ENCODE results near the gene SOWAHA. TPM values are rescaled to one million over a fixed set of nuclear protein-coding genes. Genes with fewer than 3 reads are reported as not detected.
A peak's percentile ranks its signal among the peaks of the same experiment; 100 is the strongest.

SOWAHA gene
- total RNA-seq, 2 donors from 2014 or later = not detected

DNA sequence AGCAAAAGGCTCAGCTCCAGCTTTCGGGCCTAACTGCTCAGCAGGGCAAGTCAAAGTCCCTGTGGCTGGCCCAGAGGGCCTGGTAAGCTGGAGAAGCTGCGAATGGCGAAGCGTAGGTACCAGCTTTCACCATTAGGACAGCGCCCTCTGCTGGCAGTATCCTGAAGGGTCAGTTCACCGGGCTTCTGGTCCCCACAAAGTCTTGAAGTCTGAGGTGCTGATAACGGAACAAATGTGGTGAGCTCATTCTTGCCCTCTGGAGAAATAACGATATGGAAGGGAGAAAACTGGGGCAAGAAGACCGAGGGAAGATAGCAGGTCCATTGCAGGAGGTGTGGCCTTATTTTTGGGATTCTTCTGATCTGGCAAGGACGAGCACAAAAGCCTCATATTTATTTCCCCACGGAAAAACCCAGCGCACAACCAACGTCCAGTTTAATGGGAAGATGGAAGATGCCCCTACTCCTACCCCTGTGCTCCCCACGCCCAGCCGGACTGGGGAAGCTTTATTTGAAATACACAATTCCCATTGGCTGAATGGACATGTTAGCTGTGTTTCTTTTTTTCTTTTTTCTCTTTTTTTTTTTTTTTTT lies 7.2 kb downstream of the SOWAHA start:
- Mint-ChIP-seq H3K27me3 (peaks cover 24 to 29% of the 10 kb centered on the region in 2 donors), H3K4me1 (ENCODE audit: low read depth in 2 of 2) (peaks cover 0 to 7% of the 10 kb centered on the region in 2 donors)

DNA sequence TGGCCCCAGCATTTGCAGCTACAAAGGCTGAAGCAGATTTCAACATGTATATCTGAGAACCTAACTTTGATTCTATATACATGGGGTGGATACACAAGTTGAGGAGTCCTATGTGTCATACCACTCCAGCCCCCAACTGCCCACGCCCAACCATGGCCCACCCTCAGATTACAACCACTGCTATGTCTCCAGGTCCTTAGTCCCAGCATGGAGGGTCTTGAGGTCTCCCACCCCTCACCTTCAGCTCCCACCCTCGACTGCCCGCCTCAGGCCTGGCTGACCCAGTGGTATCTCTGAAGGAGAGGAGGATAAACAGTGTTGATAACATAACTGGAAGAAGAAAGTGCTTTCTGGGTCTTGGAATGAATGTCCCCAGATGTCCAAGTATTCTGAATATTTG lies 8.2 kb downstream of the SOWAHA start:
- Mint-ChIP-seq H3K4me3 (no peak overlapping the region), H3K9me3 (no peaks in the 10 kb centered on the region), H3K36me3 (no peaks in the 10 kb centered on the region), H3K27ac (no peak overlapping the region), H3K27me3 (peaks cover 24 to 30% of the 10 kb centered on the region in 2 donors), H3K4me1 (ENCODE audit: low read depth in 2 of 2) (peaks cover 0 to 7% of the 10 kb centered on the region in 2 donors)
- ATAC-seq = no peak
- DNase-seq (ENCODE audit: low spot score) = no peak

More for the DNA sequence above, 7.2 kb downstream of the SOWAHA start:
- no peaks in the 10 kb centered on the region for H3K36me3 Mint-ChIP-seq
- DNase-seq (ENCODE audit: low spot score) = peak; percentile 85
- peak; percentile 87 to 91 for ATAC-seq
- H3K4me3 Mint-ChIP-seq = no peak overlapping the region
- no peak overlapping the region for H3K27ac Mint-ChIP-seq
- no peaks in the 10 kb centered on the region for H3K9me3 Mint-ChIP-seq

DNA sequence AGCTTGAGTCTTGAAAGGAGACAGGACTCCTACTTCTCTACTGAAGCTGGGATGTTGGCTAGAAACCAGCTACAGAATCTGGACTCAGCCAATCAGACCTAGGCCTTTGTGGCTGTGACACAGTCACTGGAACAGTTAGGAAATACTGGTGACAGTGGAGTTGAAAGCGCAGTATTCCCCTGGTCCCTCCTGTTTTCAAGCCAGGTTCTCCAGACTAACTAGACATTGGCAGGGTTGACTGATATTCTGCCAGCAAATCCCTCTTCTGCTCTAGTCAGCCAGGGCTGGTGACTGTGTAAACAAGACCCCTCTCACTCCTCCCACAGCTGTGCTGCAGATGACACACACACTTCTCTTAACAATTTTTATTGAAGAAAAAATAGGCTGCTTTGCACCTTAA lies 8.7 kb downstream of the SOWAHA start:
- no peak for DNase-seq (ENCODE audit: low spot score)
- Mint-ChIP-seq H3K27me3 (peaks cover 26 to 33% of the 10 kb centered on the region in 2 donors), H3K36me3 (no peaks in the 10 kb centered on the region), H3K27ac (no peak overlapping the region), H3K4me3 (no peak overlapping the region), H3K4me1 (ENCODE audit: low read depth in 2 of 2) (peaks cover 0 to 8% of the 10 kb centered on the region in 2 donors), H3K9me3 (no peaks in the 10 kb centered on the region)
- ATAC-seq = no peak

DNA sequence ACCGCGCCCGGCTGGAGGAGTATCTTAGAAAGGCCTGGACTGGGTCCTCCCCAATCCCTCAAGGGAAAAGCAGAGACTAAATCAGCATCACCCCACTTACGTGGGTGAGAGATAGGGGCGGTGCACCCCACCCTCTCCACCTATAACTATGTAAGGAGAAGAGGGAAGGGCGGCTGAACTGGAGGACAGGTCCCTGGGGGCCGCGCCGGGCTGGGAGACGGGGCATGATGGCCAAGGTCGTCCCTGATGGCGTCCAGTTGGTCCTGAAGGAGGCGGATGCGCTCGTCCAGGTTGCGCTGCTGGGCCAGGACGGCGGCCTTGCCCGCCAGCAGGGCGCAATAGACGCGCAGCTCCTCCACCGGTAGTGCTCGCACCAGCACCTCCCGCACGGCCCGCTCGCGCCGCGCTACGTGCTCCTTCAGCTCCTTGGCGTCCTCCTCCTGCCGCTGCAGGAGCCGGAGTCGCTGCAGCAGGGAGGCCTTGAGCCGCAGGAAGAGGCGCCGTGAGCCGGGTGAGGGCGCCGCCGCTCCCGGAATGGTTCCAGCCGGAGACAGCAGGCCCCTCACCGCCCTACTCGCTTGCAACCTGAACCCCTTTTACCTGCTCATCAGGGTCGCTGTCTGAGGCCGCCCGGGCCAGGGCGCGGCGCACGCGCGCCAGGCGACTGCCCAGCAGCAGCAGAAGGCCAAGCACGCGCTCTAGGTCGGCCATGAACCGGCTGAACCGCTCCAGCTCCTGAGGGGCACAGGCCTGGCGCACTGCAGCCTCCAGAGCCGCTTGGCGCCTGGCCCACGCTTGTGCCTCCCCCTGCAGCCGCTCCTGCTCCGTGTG lies 9.8 kb downstream of the SOWAHA start:
- ATAC-seq = no peak
- DNase-seq (ENCODE audit: low spot score) = no peak
- Mint-ChIP-seq H3K36me3 (no peaks in the 10 kb centered on the region), H3K27ac (no peak overlapping the region), H3K27me3 (peaks cover 37 to 40% of the 10 kb centered on the region in 2 donors), H3K4me3 (no peak overlapping the region), H3K4me1 (ENCODE audit: low read depth in 2 of 2) (peaks cover 0 to 11% of the 10 kb centered on the region in 2 donors), H3K9me3 (no peaks in the 10 kb centered on the region)

DNA sequence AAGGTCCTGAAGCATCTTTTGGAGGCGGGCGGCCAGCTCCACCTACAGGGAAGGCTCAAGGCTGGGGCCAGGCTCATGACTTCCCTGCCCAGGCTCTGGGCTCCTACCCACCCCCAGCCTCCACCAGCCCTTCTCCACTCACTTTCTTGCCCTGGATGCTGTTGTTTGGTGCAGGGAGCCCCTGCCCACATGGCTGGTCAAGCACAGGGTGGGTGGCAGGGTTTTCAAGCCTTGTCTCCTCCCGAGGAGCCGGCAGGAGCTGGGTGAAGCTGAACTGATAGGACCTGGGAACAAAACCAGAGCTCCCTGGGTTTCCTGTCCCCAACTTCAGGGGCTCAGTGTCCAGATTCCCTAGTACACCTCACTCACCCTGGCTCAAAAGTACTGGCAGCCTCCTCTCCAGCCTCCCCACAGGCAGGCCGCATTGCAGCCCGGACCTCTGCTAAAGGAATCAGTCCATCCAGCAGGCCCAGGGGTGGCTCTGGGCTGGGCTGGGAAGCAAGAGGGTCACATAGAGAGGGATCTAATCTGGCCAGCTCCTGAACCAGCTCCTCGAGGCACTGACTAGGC lies 10.5 kb downstream of the SOWAHA start:
- DNase-seq (ENCODE audit: low spot score) = no peak
- Mint-ChIP-seq H3K36me3 (no peaks in the 10 kb centered on the region), H3K4me3 (no peak overlapping the region), H3K27me3 (peaks cover 37 to 38% of the 10 kb centered on the region in 2 donors), H3K27ac (no peak overlapping the region), H3K4me1 (ENCODE audit: low read depth in 2 of 2) (peaks cover 0 to 11% of the 10 kb centered on the region in 2 donors), H3K9me3 (no peaks in the 10 kb centered on the region)
- ATAC-seq = no peak

DNA sequence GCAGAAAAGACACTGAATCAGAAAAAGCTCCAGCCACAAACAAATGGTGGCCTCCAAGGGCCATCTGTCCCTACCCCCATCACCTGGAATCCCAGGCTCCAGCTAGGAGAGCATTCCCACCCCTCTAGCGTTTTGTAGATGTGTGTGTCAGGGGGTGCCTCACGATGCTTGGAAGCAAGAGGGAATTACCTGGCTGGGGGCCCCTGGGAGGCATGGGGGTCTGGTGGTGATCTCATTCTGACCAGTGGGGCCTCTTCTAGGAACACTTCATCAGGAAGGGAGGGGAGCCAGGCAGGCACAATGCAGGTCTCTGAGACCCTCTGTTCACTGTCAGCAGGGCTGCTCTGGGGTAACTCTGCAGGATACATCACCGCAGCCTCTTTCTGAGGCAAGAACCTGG lies 11.3 kb downstream of the SOWAHA start:
- H3K4me3 Mint-ChIP-seq = no peak overlapping the region
- DNase-seq (ENCODE audit: low spot score) = no peak
- no peaks in the 10 kb centered on the region for H3K9me3 Mint-ChIP-seq
- H3K27ac Mint-ChIP-seq = no peak overlapping the region
- no peak for ATAC-seq
- peaks cover 0 to 13% of the 10 kb centered on the region in 2 donors for H3K4me1 Mint-ChIP-seq (ENCODE audit: low read depth in 2 of 2)
- no peaks in the 10 kb centered on the region for H3K36me3 Mint-ChIP-seq
- peaks cover 28 to 34% of the 10 kb centered on the region in 2 donors for H3K27me3 Mint-ChIP-seq

DNA sequence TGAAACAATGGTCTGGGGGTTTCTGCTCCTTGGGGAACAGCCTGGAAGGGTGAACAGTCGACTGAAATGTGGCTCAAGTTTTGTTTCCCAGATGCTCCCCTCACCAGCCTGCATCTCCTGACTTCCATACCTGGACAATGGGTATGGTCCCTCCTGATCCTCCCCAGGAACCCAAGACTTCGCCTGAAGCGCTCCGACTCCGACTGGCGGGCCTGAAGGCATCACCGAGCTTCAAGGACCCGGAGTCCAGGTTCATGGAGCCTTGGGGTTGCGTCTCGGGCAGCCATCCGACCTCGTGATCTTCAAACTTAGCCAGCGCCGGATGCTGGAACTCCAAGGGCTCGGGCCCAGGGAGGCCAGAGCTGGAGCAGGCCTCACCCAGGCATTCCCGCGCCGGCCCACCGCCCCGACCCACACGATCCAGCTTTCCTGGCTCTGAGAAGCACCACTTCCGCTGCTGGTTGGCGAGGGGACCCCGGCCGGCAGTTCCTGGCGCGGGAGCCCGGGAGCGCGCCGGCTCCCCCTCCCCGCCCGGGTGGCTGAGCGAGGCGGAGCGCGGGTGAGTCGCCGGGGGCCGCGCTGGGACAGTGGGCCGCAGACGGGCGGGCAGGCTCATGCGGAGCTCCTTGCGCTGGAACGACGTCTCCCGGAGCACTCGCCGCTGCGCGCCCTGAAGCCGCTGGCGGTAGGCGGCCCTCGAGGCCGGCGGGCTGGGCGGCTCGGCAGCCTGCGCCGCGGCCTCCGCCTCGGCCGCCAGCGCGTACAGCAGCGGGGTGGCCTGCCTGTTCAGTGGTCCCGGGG lies 12.1 kb downstream of the SOWAHA start:
- Mint-ChIP-seq H3K4me3 (no peak overlapping the region), H3K27me3 (peaks cover 22 to 31% of the 10 kb centered on the region in 2 donors), H3K4me1 (ENCODE audit: low read depth in 2 of 2) (peaks cover 5 to 13% of the 10 kb centered on the region in 2 donors), H3K9me3 (no peaks in the 10 kb centered on the region), H3K27ac (no peak overlapping the region), H3K36me3 (no peaks in the 10 kb centered on the region)
- DNase-seq (ENCODE audit: low spot score) (no peak), ATAC-seq (no peak)

DNA sequence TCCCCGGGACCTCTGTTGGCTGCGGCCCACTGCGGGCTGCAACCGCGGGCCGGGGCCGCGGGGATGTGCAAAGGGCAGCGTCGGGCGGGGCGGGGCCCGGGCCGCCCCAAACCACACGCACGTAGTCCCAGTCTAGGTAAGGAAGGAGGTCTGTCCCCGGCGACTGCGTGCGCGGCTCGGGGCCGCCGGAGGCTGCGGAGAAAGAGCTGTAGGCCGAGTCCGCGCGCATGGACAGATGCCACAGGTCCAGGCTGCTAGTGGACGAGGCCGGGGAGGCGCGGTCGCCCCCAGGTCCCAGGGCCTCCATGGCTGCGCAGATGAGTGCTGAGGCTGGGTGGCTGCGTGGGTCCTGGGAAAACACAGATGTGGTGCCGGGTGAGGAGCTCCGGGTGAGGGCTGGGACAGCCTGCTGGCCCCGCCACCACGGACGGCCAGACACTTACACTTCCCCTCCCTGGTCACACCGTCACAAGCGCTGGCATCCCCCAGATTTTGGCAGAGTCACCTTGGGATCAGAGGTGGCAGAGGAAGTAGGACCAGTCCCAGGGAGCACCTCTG lies 12.8 kb downstream of the SOWAHA start:
- peak overlapping the region; percentile 38 for H3K4me3 Mint-ChIP-seq
- no peak overlapping the region for H3K27ac Mint-ChIP-seq
- peaks cover 18 to 29% of the 10 kb centered on the region in 2 donors for H3K27me3 Mint-ChIP-seq
- DNase-seq (ENCODE audit: low spot score) (no peak), ATAC-seq (peak; percentile 37)
- H3K9me3 Mint-ChIP-seq = no peaks in the 10 kb centered on the region
- no peaks in the 10 kb centered on the region for H3K36me3 Mint-ChIP-seq
- peaks cover 5 to 11% of the 10 kb centered on the region in 2 donors for H3K4me1 Mint-ChIP-seq (ENCODE audit: low read depth in 2 of 2)

DNA sequence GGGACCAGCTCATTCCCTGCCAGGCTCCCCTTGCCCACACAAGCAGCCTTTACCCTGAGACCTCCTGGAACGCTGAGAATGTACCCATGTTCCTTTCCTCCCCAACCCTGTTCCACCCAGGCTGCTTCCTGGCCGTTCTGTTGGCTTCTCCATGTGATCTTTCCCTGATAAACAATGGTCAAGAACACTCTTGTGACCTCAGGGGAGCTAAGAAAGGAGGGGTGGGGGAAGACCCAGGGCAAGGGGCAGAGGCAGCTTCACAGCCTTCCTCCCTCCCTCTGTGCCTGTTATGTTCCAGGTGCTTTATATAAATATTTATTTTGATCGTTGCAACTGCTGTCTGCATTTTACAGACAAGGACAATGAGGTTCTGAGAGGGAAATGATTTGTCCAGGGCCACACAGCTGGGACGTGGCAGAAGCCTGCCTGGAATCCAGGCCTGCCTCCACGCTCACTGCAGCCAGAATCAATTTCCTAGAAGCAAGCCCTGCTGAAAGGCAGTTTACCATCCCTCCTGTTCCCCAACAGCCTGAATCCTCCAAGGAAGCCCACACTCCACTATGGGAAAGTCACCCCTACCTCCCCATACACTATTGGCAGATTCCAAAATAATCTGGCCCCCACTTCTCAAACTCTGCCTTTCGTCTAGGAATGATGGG lies 13.5 kb downstream of the SOWAHA start:
- DNase-seq (ENCODE audit: low spot score) (no peak), ATAC-seq (no peak)
- Mint-ChIP-seq H3K27ac (no peak overlapping the region), H3K9me3 (no peaks in the 10 kb centered on the region), H3K27me3 (peaks cover 18 to 29% of the 10 kb centered on the region in 2 donors), H3K4me3 (peak overlapping the region; percentile 38), H3K4me1 (ENCODE audit: low read depth in 2 of 2) (peaks cover 5 to 11% of the 10 kb centered on the region in 2 donors), H3K36me3 (no peaks in the 10 kb centered on the region)

DNA sequence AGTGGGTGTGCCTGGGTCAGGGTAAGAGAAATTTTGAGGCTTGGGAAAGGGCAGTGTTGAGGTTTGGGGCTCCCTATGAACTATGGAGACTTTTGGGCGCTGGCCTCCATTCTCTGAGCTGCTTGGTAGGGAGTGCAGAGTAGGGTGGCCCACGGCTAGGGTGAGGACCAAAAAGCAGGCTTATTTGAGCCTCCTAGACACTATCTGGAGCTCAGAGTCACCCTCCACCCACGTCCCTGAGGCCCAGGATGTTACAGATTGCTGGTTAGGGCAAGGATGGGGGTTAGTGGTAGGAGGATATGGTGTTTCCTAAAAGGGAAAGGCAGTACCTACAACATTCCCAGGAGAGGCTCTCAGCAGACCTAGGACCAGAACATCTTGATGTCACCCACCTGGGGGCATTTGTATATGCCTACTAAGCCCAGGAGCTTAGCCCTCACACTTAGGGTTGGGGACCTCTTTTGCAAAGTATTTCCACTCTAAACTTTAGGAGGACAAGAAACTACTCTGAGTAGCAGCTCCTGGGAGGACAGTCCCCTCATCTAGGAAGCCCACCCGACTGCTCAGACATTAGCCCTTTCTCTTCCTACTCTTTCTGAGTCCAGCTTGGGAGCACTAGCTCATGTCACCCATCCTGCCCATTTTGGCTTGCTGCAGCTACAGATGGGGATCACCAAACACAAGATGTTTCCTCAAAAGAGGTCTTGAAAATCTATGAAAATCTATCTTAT lies 15.0 kb downstream of the SOWAHA start:
- no peak for DNase-seq (ENCODE audit: low spot score)
- H3K4me3 Mint-ChIP-seq = no peak overlapping the region
- ATAC-seq = no peak
- no peak overlapping the region for H3K27ac Mint-ChIP-seq
- no peaks in the 10 kb centered on the region for H3K36me3 Mint-ChIP-seq
- peaks cover 5 to 11% of the 10 kb centered on the region in 2 donors for H3K4me1 Mint-ChIP-seq (ENCODE audit: low read depth in 2 of 2)
- H3K9me3 Mint-ChIP-seq = no peaks in the 10 kb centered on the region
- H3K27me3 Mint-ChIP-seq = peaks cover 13 to 30% of the 10 kb centered on the region in 2 donors

DNA sequence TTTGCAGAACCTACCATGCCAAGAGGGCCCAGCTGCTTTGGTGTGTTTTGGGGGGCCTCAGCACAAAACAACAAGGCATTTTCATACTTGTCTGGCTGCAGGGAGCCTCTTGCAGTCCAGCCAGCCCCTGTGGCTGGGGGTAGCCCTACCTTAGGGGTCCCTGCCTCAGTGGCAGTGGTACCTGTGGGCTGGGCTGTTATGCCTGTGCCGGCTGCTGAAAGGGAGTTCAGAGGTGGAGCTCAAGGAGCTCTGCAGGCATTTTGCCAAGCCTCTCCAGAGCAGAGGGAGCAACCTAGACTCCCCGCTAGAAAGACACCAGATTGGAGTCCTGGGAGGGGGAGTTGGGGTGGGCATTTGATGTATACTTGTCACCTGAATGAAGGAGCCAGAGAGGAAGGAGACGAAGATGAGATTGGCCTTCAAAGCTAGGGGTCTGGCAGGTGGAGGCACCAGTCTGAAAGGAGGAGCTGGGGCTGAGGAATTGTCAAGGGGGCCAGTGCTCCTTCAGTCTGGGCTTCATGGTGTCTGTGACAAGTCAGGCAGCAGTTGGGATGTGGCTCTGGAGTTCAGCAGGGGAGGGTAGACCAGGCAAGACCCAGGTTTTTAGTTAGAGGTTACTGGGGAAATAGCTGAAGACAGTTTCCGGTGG lies 15.9 kb downstream of the SOWAHA start:
- Mint-ChIP-seq H3K36me3 (no peaks in the 10 kb centered on the region), H3K9me3 (no peaks in the 10 kb centered on the region), H3K27me3 (peaks cover 13 to 24% of the 10 kb centered on the region in 2 donors), H3K27ac (no peak overlapping the region), H3K4me3 (peak overlapping the region; percentile 87), H3K4me1 (ENCODE audit: low read depth in 2 of 2) (peaks cover 5 to 11% of the 10 kb centered on the region in 2 donors)
- no peak for ATAC-seq
- no peak for DNase-seq (ENCODE audit: low spot score)

Data from natural killer cell treated with Interleukin-12 subunit alpha and Interleukin-12 subunit beta and Interleukin-15 and Interleukin-18, amount 100 ng/mL, for 72 hours (primary cell).